A549 (cell line): ENCODE data around the gene SNX14. TPM values are rescaled to one million over a fixed set of nuclear protein-coding genes. Genes with fewer than 3 reads are reported as not detected.
"Not testable (repeated sequence)": the region's sequence is repeated elsewhere in the genome, so short reads cannot be mapped to it uniquely, and the experiment has no call there.

Experiments
- ATAC-seq, 2 experiments: fragments of 200-7000 bp in 1 of 2; fragments of >200 bp in 1 of 2; cut with Nextera tagmentation in 1 of 2; cut with Tn5 transposase in 1 of 2; 3 replicates each; pipeline versions ENCODE4 v1.8.0 to v1.9.1; 2018 to 2020; ENCODE audit warnings: mild to moderate bottlenecking in 1 of 2, moderate library complexity in 1 of 2
- CTCF ChIA-PET: fragments of 300-600 bp; sonication (Branson Sonifier 250); formaldehyde crosslinking; extraction: SDS; loops from one replicate; lab custom pipeline; 2021; ENCODE audit warnings: antibody characterized with exemption, inconsistent platforms; lab: Yijun Ruan, JAX
- POLR2A ChIA-PET: fragments of 350-600 bp; formaldehyde crosslinking; extraction: SDS; loops from one replicate; lab custom pipeline; 2021; ENCODE audit warnings: antibody characterized with exemption, inconsistent platforms; lab: Yijun Ruan, JAX
- DNase-seq, 2 experiments: peaks; one replicate each; pipeline versions ENCODE4 v3.0.0 to v3.0.0-alpha.2; 2011 to 2016; ENCODE audit warnings: low read depth in 1 of 2, low spot score in 1 of 2
- FAIRE-seq: peaks from 2 replicates; lab custom pipeline; 2011; peaks lifted over from hg19 to GRCh38; lab: Jason Lieb, UNC
- H3K27ac ChIP-seq, 2 experiments: fragments of >200 bp; sonication (Bioruptor Twin); formaldehyde crosslinking; 3 replicates each; pipeline ENCODE4 v1.5.1; 2016 to 2017
- H3K4me1 ChIP-seq: fragments of >200 bp; sonication (Bioruptor Twin); formaldehyde crosslinking; 3 replicates; pipeline ENCODE4 v1.6.1; 2016
- H3K4me2 ChIP-seq: fragments of >200 bp; sonication (Bioruptor Twin); formaldehyde crosslinking; 3 replicates; pipeline ENCODE4 v1.6.1; 2016
- H3K4me3 ChIP-seq: fragments of >200 bp; sonication (Bioruptor Twin); formaldehyde crosslinking; 3 replicates; pipeline ENCODE4 v1.5.1; 2016
- H3K9me3 ChIP-seq: fragments of >200 bp; sonication (Bioruptor Twin); formaldehyde crosslinking; 3 replicates; pipeline ENCODE4 v1.6.1; 2016
- CEBPB ChIP-seq, 2 experiments: fragments of >200 bp in 1 of 2; sonication (Bioruptor Twin) in 1 of 2; formaldehyde crosslinking in 1 of 2; IDR thresholded peaks; 2 replicates each; pipeline ENCODE4 v1.6.1; 2012 to 2016
- CHD2 ChIP-seq: fragments of 150-350 bp; IDR thresholded peaks from 2 replicates; pipeline ENCODE4 v1.6.1; 2014; ENCODE audit warnings: low read length; ENCODE audit not compliant: partially characterized antibody
- CHD4 ChIP-seq: fragments of 200-600 bp; sonication (generic); IDR thresholded peaks from 2 replicates; pipeline ENCODE4 v1.6.1; 2016; ENCODE audit warnings: antibody characterized with exemption, mild to moderate bottlenecking, borderline replicate concordance
- EHMT2 ChIP-seq: fragments of 200-600 bp; sonication (generic); IDR thresholded peaks from 2 replicates; pipeline ENCODE4 v1.6.1; 2016; ENCODE audit warnings: antibody characterized with exemption, low read depth, mild to moderate bottlenecking, moderate library complexity
- ELK1 ChIP-seq: fragments of 150-350 bp; IDR thresholded peaks from 2 replicates; pipeline ENCODE4 v1.6.1; 2014; ENCODE audit warnings: low read depth, mild to moderate bottlenecking, low read length
- FOSB ChIP-seq: fragments of 250-450 bp; sonication (Bioruptor Pico); IDR thresholded peaks from 2 replicates; pipeline ENCODE4 v1.5.0; 2020; ENCODE audit warnings: mild to moderate bottlenecking, moderate library complexity
- GATA3 ChIP-seq: IDR thresholded peaks from 2 replicates; pipeline ENCODE4 v1.6.1; 2012; ENCODE audit warnings: borderline replicate concordance
- HOXB13 ChIP-seq: fragments of 250-450 bp; sonication (Bioruptor Pico); IDR thresholded peaks from 2 replicates; pipeline ENCODE4 v1.5.0; 2020; ENCODE audit warnings: low read depth, mild to moderate bottlenecking, moderate library complexity
- MAX ChIP-seq: IDR thresholded peaks from 2 replicates; pipeline ENCODE4 v1.6.1; 2012
- NPAS2 ChIP-seq: fragments of 250-450 bp; sonication (Bioruptor Pico); IDR thresholded peaks from 2 replicates; pipeline ENCODE4 v1.8.0; 2022; ENCODE audit warnings: mild to moderate bottlenecking, moderate library complexity, borderline replicate concordance
- NR3C1 ChIP-seq: fragments of >200 bp; sonication (Bioruptor Twin); formaldehyde crosslinking; IDR thresholded peaks from 3 replicates; pipeline ENCODE4 v1.6.1; 2017
- PBX3 ChIP-seq: IDR thresholded peaks from 2 replicates; pipeline ENCODE4 v1.6.1; 2012
- RARB ChIP-seq: fragments of 250-450 bp; sonication (Bioruptor Pico); IDR thresholded peaks from 2 replicates; pipeline ENCODE4 v1.8.0; 2021; ENCODE audit warnings: mild to moderate bottlenecking, moderate library complexity
- RCOR1 ChIP-seq: fragments of 150-350 bp; IDR thresholded peaks from 2 replicates; pipeline ENCODE4 v1.6.1; 2014; ENCODE audit warnings: antibody characterized with exemption, low read length, low read depth
- SMC3 ChIP-seq: fragments of >200 bp; sonication (Bioruptor Twin); formaldehyde crosslinking; IDR thresholded peaks from 3 replicates; pipeline ENCODE4 v1.6.1; 2018; ENCODE audit warnings: inconsistent platforms
- TP53 ChIP-seq: fragments of 250-450 bp; sonication (Bioruptor Pico); IDR thresholded peaks from 2 replicates; pipeline ENCODE4 v1.5.0; 2021; ENCODE audit warnings: mild to moderate bottlenecking, moderate library complexity
- USF2 ChIP-seq: fragments of 450-650 bp; IDR thresholded peaks from 2 replicates; pipeline ENCODE4 v1.6.1; 2014; ENCODE audit warnings: antibody characterized with exemption
- WGBS: methylation state at CpG from one replicate; pipeline ENCODE4 v1.1.6; 2017; ENCODE audit errors: missing lambda C conversion rate; 5-methylcytosine and 5-hydroxymethylcytosine counted together
- polyA plus RNA-seq, 4 experiments: library from polyadenylated mRNA; depleted of rRNA in 3 of 4; stranded (reverse); fragments of >200 nt; fragmentation: RNase III in 1 of 4; extraction: RNeasy Plus Mini Kit Qiagen cat#74134 plus additional on column Dnase treatment in 1 of 4; gene quantifications; 2 replicates in 3 of 4; 3 replicates in 1 of 4; pipeline ENCODE4 v1.2.3, GENCODE V29; 2011 to 2017
- TF ChIP-seq, protein P1 (sequence below): fragments of >200 bp; sonication (Bioruptor Twin); formaldehyde crosslinking; IDR thresholded peaks from 2 replicates; pipeline ENCODE4 v1.6.1; 2016

The SNX14 gene
- polyA plus RNA-seq, 2 of the 4 experiments (the other 2 are of a cell fraction) = 47.1 to 113 TPM

- POLR2A ChIA-PET = interaction anchor here (3.5 kb wide), 1 partner anchor 11 kb away, joined by 16 read pairs; the partner anchor contains the start of gene SYNCRIP
- 96% methylated on average over 6 of the region's 6 CpGs for WGBS
- no peak for DNase-seq
Observed at GRCh38 chr6:85632164-85632942, 38.7 kb upstream of the SNX14 start.

DNA sequence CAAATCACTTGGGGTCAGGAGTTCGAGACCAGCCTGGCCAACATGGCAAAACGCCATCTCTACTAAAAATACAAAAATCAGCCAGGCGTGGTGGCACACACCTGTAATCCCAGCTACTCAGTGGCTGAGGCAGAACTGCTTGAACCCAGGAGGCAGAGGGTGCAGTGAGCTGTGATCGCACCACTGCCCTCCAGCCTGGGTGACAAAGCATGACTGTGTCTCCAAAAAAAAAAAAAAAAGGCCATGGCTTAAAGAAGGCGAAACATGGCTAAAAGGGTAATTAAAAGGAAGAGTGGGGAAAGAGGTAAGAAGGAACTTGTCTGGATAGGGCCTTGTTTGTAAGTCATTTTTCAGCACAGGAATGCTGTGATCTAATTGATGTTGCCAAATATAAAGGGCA is 37.5 kb upstream of the SNX14 start:
- DNase-seq, CTCF ChIA-PET, H3K4me2 ChIP-seq, H3K9me3 ChIP-seq, H3K27ac ChIP-seq, FAIRE-seq, H3K4me3 ChIP-seq: not testable (repeated sequence)
- POLR2A ChIA-PET = interaction anchor here (3.5 kb wide), 1 partner anchor 12 kb away, joined by 16 read pairs; the partner anchor contains the start of gene SYNCRIP
- WGBS = 96% methylated on average over 4 of the region's 5 CpGs
- H3K4me1 ChIP-seq = 0 out of 3 replicates have a peak, but pooled peaks cover 14% of the 10 kb centered on the region
- peak in 1 of 2 experiments; percentile 22; a peak in 1 of 6 replicates for ATAC-seq

More at GRCh38 chr6:85632164-85632942, 38.7 kb upstream of the SNX14 start:
- TF ChIP-seq, protein P1, sequence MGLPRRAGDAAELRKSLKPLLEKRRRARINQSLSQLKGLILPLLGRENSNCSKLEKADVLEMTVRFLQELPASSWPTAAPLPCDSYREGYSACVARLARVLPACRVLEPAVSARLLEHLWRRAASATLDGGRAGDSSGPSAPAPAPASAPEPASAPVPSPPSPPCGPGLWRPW = no peak
- TF ChIP-seq NPAS2 (CRISPR knock-in tag) (no peak), USF2 (no peak)
- ATAC-seq (no peak), FAIRE-seq (no peak)
- no peak overlapping the region for H3K27ac ChIP-seq
- CTCF ChIA-PET = no interaction called here
- no peak overlapping the region for H3K4me2 ChIP-seq
- H3K4me3 ChIP-seq = no peak overlapping the region
- H3K4me1 ChIP-seq = peaks cover 18% of the 10 kb centered on the region; the same call in 2 of the 3 replicates
- H3K9me3 ChIP-seq = no peaks in the 10 kb centered on the region

DNA sequence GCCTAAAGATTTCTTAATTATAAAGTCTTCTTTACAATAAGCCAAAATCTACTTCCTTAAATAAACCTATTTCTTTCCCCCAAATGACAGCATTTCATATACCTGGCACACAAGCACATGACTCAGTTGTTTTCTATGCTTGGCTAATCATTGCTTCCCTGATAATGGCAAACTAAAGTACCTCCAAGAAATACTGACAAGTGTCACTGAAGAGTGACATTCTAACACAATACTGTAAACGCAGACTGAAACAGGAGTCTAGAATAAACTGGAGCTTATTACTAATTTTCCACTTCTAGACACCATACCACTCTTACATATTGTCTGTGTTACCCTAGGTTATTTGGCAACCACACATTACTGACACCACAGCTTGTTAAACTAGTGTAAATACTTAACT is 34.7 kb upstream of the SNX14 start:
- Histone ChIP-seq H3K4me1 (0 out of 3 replicates have a peak, but pooled peaks cover 14% of the 10 kb centered on the region), H3K4me3 (no peak overlapping the region), H3K27ac (no peak overlapping the region), H3K9me3 (no peaks in the 10 kb centered on the region), H3K4me2 (no peak overlapping the region)
- 80% methylated on average over 1 of the region's 1 CpG for WGBS
- POLR2A ChIA-PET = interaction anchor here (1.6 kb wide), 1 partner anchor 50 kb away, joined by 3 read pairs; no protein-coding TSS in a partner anchor
- DNase-seq = no peak
- CTCF ChIA-PET = interaction anchor here (0.6 kb wide), 1 partner anchor 35 kb away, joined by 4 read pairs; the partner anchor contains the start of gene SNX14
- no peak for FAIRE-seq
- ATAC-seq = no peak
- no peak for TF ChIP-seq EHMT2
- no peak for TF ChIP-seq CEBPB (IDR thresholded peaks at IDR 0.05)
- no peak for TF ChIP-seq RARB
- TF ChIP-seq CHD2 = no peak
- no peak for TF ChIP-seq RCOR1
- TF ChIP-seq SMC3 = no peak
- TF ChIP-seq PBX3 = no peak
- TF ChIP-seq GATA3 = no peak
- TF ChIP-seq FOSB (CRISPR knock-in tag) = no peak
- TF ChIP-seq HOXB13 (CRISPR knock-in tag) = no peak
- TF ChIP-seq TP53 = no peak
- no peak for TF ChIP-seq MAX
- TF ChIP-seq ELK1 = no peak
- no peak for TF ChIP-seq NR3C1
- TF ChIP-seq CHD4 = no peak
